Left hindlimb (tissue), 1 donor: ENCODE measurements around the gene ETF1.
"Not testable (repeated sequence)": the region's sequence is repeated elsewhere in the genome, so short reads cannot be mapped to it uniquely, and the experiment has no call there.

Experiments used
- DNase-seq: peaks from one replicate; pipeline ENCODE4 v3.0.0-alpha.2; 2018

ETF1 gene

DNA sequence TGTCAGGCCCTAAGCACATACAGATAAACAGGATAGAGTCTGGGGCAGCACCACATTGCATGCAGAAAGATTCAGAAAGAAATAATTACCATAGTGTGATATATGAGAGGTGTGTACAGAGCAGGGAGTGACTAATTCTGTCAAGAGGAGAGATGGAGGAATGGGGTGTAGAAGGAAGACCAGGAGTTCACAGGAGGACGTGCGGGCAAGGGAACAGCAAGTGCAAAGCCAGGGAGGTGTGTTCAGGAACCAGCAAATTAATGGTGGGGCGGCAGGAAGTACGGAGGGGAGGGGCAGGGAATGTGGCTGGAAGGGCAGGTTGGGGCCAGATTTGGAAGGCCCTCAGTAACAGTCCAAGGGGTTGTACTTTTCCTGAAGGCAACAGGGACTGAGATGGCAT is 60.4 kb downstream of the ETF1 start:
- no peak for DNase-seq

DNA sequence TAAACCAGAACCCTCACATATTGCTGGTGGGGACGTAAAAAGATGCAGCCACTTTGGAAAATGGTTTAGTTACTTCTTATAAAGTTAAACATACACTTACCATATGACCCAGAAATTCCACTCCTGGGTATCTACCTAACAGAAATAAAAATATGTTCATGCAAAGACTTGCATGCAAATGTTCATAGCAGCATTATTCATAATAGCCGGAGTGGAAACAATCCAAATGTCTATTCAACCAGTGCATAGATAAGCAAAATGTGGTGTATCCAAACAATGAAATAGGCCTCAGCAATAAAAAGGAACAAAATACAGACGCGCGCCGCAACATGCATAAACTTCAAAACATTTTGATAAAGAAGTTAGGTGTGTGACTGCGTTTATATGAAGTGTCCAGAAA is 66.1 kb downstream of the ETF1 start:
- no peak for DNase-seq

DNA sequence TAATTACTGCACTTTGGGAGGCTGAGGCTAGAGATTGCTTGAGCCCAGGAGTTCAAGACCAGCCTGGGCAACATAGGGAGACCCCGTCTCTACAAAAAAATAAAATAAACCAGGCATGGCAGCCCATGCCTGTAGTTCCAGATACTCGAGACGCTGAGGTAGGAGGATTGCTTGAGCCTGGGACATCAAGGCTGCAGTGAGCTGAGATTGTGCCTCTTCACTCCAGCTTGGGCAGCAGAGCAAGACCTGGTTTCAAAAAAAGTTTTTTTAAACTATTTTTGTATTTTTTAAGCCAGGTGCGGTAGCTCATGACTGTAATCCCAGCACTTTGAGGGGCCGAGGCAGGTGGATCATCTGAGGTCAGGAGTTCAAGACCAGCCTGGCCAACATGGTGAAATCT is 69.9 kb downstream of the ETF1 start:
- DNase-seq: not testable (repeated sequence)

DNA sequence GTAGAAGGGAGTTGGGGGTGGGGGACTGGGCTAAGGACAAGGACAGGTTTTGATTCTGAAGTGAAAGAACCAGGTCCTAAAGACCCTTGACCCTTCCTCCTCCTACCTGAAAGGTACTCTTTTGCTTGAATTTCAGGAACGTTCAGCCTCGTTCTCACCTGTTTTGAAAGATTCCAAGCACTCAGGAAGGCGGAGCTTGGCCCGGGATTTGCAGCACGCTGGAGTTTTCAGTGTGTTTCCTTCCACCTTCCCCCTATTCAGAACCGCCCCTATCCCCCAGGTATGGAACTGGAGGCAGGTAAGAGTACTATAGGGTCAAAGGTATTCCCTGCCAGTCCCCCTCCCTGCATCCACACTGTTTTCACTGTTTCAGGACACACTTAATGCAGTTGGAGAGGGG is 70.7 kb downstream of the ETF1 start:
- no peak for DNase-seq

DNA sequence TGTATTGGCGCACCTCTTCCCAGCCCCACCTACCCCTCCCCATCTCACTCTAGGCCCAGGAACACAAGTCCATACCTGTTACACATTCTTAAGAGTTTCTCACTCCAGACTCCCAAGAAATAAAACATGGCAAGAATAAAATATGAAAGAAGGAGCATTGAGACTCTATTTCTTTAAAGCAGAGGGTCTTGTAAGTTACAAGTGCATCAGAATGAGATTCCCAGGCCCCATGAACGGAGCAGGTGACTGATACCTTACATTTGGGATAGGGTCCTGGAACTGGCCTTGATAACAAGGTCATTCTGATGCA is 72.0 kb downstream of the ETF1 start:
- no peak for DNase-seq

DNA sequence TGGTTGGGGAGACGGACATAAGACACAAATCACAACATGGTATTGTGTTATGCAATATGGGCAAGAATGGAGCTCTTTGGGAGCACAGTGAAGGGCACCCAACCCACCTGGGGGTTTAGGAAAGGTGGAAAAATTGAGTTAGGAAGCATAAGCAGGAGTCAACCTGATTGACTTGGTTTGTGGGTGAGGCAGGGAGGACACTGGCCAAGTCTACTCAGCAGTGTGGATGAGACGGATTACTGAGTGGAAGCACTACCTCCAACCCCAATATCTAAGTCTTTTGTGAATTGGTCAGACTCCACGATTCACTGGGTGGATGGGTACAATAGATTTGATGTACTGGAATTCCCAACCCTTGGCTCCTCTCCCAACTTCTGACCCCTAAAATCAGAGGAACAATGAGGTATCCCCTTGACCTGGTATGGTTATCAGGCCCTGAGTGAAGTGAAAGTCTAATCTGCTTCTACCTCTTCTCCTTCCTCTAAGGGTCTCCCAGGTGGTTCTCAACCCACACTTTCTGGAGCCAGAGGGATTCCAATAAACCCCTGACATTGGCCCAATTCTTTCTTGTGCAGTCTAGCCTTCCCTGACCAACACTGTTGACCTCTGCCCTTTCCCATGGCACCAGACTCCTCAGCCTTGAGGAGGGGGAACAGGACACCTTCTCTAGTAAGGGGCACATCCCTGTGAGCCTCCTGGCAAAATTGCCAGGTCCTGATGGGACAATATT is 72.5 kb downstream of the ETF1 start:
- peak; percentile 64 for DNase-seq

DNA sequence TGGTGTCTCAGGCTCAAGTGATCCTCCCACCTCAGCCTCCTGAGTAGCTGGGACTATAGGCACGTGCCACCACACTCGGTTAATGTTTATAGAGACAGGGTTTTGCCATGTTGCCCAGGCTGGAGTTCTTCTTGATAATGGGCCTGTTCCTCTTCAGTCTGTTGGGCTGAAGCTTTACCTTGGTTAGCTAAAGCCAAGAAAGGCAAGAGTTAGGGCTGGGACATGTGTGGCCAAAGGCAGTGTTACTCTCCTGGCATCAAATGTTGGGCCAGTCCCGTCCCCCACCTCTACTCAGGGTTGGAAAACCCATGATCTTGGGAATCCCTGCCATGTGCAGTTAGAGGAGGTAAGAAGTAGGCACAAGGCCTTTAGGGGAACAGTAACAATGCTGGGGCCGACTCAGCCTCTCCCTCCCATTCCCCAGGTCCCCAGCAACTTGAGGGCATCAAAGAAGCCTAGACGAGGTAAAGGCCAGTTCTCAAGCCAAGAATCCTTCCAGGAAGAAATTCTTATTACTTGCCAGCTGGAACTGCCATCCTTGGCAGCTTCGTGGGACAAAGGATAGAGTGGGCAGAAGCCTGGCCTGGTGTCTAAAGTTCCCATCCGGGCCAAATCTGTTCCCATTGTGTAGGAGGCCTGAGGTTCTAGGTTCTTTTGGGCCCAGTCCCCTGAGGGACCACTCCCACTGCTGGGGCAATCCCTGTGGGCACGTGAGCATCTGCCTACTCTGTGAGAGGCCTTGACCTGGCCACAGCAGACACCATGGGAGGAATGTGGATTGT is 73.3 kb downstream of the ETF1 start:
- DNase-seq: peak; percentile 91

DNA sequence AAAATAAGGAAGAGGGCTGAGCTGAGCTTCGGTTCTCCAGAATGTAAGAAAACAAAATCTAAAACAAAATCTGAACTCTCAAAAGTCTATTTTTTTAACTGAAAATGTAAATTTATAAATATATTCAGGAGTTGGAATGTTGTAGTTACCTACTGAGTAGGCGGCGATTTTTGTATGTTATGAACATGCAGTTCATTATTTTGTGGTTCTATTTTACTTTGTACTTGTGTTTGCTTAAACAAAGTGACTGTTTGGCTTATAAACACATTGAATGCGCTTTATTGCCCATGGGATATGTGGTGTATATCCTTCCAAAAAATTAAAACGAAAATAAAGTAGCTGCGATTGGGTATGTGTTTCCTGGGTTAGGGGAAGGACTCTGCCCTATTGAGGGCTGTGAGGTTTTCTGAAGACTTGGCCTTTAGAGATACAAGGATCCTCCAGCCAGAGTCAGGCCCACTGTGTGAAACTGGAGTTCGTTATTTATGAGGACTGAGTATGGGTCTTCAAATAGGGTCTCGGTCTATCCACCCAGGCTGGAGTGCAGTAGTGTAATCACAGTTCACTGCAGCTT is 74.0 kb downstream of the ETF1 start:
- DNase-seq: no peak

DNA sequence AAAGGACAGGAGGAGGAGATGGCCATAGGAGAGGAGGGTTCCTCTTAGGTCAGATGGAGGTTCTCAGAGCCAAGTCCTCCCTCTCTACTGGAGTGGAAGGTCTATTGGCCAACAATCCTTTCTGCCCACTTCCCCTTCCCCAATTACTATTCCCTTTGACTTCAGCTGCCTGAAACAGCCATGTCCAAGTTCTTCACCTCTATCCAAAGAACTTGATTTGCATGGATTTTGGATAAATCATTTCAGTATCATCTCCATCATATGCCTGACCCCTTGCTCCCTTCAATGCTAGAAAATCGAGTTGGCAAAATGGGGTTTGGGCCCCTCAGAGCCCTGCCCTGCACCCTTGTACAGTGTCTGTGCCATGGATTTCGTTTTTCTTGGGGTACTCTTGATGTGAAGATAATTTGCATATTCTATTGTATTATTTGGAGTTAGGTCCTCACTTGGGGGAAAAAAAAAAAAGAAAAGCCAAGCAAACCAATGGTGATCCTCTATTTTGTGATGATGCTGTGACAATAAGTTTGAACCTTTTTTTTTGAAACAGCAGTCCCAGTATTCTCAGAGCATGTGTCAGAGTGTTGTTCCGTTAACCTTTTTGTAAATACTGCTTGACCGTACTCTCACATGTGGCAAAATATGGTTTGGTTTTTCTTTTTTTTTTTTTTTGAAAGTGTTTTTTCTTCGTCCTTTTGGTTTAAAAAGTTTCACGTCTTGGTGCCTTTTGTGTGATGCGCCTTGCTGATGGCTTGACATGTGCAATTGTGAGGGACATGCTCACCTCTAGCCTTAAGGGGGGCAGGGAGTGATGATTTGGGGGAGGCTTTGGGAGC is 74.7 kb downstream of the ETF1 start:
- peak; percentile 45 for DNase-seq

DNA sequence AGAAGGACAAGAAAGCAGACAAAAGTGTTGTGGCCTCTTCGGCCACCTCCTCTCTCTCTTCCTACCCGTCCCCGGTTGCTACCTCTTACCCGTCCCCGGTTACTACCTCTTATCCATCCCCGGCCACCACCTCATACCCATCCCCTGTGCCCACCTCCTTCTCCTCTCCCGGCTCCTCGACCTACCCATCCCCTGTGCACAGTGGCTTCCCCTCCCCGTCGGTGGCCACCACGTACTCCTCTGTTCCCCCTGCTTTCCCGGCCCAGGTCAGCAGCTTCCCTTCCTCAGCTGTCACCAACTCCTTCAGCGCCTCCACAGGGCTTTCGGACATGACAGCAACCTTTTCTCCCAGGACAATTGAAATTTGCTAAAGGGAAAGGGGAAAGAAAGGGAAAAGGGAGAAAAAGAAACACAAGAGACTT is 75.3 kb downstream of the ETF1 start:
- peak; percentile 53 for DNase-seq

DNA sequence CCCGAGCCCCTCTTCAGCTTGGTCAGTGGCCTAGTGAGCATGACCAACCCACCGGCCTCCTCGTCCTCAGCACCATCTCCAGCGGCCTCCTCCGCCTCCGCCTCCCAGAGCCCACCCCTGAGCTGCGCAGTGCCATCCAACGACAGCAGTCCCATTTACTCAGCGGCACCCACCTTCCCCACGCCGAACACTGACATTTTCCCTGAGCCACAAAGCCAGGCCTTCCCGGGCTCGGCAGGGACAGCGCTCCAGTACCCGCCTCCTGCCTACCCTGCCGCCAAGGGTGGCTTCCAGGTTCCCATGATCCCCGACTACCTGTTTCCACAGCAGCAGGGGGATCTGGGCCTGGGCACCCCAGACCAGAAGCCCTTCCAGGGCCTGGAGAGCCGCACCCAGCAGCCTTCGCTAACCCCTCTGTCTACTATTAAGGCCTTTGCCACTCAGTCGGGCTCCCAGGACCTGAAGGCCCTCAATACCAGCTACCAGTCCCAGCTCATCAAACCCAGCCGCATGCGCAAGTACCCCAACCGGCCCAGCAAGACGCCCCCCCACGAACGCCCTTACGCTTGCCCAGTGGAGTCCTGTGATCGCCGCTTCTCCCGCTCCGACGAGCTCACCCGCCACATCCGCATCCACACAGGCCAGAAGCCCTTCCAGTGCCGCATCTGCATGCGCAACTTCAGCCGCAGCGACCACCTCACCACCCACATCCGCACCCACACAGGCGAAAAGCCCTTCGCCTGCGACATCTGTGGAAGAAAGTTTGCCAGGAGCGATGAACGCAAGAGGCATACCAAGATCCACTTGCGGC is 75.9 kb downstream of the ETF1 start:
- DNase-seq: no peak

DNA sequence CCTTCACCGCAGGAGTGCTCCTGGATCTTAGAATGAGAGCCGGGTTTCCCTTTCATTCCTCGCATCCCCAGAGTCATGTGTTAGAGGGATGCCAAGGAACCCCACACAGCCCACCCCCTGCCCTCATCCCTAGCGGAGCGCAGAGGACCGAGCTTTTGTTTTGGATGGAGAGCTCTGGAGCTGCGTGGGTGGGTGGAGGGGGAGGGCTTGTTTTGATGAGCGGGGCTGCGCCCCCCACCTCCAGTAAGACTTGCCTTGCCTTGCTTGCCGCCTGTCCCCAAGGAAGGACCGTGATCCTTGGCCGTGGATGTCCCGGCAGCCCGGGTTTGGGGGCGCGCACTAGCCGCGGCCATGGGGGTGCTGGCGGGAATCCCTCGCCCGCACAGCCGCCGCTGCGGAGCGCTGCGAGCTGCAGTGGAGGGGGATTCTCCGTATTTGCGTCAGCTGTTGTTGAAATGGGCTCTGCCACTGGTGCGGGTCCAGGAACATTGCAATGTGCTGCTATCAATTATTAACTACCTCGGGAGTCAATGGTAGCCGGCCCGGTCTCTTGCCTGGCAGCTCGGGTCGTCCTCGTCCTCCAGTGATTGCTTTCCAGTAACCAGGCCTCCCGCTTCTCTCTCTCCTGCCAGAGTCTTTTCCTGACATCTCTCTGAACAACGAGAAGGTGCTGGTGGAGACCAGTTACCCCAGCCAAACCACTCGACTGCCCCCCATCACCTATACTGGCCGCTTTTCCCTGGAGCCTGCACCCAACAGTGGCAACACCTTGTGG is 76.7 kb downstream of the ETF1 start:
- no peak for DNase-seq

DNA sequence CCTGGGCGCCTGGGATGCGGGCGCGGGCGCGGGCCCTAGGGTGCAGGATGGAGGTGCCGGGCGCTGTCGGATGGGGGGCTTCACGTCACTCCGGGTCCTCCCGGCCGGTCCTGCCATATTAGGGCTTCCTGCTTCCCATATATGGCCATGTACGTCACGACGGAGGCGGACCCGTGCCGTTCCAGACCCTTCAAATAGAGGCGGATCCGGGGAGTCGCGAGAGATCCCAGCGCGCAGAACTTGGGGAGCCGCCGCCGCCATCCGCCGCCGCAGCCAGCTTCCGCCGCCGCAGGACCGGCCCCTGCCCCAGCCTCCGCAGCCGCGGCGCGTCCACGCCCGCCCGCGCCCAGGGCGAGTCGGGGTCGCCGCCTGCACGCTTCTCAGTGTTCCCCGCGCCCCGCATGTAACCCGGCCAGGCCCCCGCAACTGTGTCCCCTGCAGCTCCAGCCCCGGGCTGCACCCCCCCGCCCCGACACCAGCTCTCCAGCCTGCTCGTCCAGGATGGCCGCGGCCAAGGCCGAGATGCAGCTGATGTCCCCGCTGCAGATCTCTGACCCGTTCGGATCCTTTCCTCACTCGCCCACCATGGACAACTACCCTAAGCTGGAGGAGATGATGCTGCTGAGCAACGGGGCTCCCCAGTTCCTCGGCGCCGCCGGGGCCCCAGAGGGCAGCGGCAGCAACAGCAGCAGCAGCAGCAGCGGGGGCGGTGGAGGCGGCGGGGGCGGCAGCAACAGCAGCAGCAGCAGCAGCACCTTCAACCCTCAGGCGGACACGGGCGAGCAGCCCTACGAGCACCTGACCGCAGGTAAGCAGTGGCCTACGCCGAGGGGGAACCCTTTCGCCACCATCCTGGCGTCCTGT is 77.5 kb downstream of the ETF1 start, which contains the start of gene EGR1:
TSS of gene EGR1 (plus strand) at position 219 of the 864 bp plus-strand sequence. CDS start at position 502, 283 bp downstream.
- DNase-seq: peak; percentile 98

DNA sequence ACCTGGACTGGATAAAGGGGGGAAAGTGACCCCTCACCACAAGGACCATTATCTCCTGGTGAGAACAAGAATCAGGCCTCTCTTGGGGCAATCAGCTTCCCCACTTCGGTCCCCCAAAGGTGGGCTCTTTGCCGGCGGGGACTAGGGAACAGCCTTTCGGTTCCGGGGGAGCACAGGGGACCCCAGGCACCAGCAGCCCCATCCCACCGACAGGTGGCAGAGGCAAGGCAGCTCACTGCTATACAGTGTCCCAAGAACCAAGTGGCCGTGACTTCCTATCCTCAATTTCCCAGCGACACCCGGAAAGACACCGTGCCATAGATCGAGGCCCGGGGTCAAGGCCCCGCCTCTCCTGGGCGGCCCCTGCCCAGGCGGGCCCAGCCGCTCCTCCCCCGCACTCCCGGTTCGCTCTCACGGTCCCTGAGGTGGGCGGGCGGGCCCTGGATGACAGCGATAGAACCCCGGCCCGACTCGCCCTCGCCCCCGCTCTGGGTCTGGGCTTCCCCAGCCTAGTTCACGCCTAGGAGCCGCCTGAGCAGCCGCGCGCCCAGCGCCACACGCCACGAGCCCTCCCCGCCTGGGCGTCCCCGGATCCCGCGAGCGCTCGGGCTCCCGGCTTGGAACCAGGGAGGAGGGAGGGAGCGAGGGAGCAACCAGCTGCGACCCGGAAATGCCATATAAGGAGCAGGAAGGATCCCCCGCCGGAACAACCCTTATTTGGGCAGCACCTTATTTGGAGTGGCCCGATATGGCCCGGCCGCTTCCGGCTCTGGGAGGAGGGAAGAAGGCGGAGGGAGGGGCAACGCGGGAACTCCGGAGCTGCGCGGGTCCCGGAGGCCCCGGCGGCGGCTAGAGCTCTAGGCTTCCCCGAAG is 78.4 kb downstream of the ETF1 start:
- DNase-seq: peak; percentile 99

DNA sequence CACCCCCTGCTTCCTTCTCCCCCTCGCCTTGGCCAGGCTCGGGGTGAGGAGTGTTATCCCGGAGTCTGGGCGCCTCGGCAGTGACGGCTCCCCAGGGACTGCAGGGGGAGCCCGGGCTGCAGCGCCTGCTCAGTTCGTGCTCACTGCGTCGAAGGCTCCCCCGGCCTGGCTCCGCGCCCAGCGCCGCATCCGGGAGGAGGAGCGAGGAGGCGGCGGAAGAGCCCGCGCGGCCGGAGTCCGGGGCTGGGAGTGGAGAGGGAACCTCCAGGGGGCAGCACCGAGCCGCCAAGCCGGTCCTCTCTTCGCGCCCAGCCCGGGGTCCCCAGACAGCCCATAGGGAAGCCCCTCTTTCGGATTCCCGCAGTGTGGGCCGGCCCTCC is 79.0 kb downstream of the ETF1 start:
- peak; percentile 98 for DNase-seq

DNA sequence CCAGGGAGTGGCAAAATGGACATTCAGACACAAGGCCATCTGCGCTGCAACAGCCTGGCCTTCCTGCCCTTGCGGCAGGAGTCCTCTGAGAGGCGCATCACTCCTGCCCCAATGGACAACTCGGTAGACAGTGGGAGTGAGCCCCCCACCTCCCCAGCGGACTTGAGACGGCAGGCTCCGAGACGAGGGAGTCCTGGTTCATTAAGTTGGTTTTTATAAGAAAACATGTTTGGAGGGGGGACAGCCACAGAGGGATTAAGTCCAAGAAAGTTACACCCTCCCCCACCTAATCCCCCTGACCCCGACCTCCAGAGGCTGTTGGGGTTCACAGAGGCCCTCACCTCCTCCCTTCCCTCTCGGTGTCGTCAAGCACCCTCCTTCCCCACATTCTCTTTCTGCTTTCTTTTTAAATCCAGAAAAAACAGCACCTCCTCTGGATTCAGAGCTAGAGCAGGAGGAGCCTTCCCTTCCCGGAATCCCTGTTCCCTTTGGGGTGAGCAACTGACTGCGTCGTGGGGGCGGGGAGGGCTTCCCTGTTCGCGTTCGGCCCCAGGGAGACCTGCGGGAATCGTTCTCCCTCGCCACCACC is 79.5 kb downstream of the ETF1 start:
- DNase-seq: no peak

DNA sequence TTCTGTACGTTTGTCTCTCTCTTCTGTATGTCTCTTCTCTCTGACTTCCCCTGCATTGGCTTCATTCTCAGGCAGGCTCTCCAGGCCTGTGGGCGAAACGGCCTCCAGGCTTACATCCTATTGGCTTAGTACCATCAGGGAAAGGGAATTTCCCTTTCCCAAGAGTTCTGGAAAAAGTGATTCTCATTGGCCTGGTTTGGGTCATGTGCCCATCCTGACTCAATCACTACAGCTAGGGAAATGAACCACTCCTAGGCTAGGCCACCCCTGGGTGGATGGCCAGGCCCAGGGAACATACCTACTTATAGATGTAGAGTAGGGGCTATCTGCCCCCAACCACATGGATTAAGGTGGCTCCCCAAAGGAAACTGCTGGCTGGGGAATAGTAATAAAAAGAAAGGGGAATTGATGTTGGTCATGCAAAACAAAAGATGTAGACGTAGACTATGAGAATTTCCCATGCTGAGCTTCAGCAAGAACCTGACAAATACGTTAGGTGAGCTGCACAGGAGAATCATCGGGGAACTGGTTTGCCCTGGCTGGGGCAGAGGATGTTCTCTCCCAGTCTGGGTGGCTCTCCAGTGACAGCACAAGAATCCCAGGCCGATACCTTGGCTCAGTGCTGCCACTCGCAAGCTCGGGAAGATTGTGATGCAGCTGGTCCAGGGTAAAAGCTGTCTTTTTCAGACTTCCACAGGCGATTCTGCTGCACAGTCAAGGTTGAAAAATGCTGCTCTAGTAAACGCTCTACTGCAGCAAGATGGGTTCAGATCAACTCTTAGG is 81.5 kb downstream of the ETF1 start:
- peak; percentile 34 for DNase-seq

DNA sequence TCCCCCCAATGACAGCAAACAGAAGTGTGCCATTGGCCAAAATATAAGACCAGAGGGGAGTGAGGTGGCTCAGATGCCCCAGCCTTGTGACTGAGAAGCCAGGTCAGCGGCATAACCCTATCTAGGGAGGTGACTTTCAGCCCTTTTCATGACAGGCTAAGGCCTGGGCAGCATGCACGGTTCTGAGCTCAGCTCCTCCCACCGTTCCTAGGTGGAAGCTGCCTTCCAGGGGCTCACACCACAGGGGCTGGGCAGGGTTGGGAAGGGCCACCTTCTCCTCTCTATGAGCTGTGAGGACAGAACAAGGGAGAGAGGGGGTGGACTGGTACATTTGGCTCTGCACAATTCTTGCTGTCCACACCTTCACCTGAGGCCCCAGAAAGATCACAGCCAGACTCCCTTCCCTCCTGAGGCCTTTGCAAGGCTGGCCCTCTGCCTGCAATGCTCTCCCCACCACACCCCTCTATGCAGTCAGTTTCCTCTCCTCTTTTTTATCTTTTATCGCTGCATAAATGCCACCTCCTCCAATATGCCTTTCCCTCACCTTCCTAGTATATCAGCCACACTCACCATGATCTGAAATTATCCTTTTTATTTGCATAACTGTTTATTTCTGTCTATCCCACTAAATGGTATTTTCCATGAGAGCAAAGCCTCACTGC is 82.9 kb downstream of the ETF1 start:
- DNase-seq: no peak
